Measurements from ENCODE around the gene ANKMY1. TPM values are rescaled to one million over a fixed set of nuclear protein-coding genes. Genes with fewer than 3 reads are reported as not detected.

ANKMY1 gene
- total and polyA plus RNA-seq, 4 donors, result 9.3 to 34.8 (median 14.8) TPM

GRCh38 chr2:240518981-240519380 lies 38.8 kb downstream of the ANKMY1 start:
- TF ChIP-seq, protein P1, sequence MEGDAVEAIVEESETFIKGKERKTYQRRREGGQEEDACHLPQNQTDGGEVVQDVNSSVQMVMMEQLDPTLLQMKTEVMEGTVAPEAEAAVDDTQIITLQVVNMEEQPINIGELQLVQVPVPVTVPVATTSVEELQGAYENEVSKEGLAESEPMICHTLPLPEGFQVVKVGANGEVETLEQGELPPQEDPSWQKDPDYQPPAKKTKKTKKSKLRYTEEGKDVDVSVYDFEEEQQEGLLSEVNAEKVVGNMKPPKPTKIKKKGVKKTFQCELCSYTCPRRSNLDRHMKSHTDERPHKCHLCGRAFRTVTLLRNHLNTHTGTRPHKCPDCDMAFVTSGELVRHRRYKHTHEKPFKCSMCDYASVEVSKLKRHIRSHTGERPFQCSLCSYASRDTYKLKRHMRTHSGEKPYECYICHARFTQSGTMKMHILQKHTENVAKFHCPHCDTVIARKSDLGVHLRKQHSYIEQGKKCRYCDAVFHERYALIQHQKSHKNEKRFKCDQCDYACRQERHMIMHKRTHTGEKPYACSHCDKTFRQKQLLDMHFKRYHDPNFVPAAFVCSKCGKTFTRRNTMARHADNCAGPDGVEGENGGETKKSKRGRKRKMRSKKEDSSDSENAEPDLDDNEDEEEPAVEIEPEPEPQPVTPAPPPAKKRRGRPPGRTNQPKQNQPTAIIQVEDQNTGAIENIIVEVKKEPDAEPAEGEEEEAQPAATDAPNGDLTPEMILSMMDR (IDR thresholded peaks at IDR 0.05; ENCODE audit: control extremely low read depth, extremely low read depth), result no peak
- H3K9ac ChIP-seq (ENCODE audit: insufficient read depth in 1 of 2, low read length in 2 of 2), result no peak overlapping the region
- no peak overlapping the region for H3K4me3 ChIP-seq
- no peak for DNase-seq
- H3K27me3 ChIP-seq (ENCODE audit: control insufficient read depth in 3 of 3, insufficient read depth in 3 of 3, low read length in 2 of 3), result peaks cover 0 to 11% (median 5%) of the 10 kb centered on the region in 3 donors
- peaks cover 0 to 9% (median 0%) of the 10 kb centered on the region in 4 donors for H3K36me3 ChIP-seq (ENCODE audit: control insufficient read depth in 4 of 4, insufficient read depth in 4 of 4, low read length in 4 of 4)
- ATAC-seq (ENCODE audit: insufficient read depth, low FRiP score), result no peak
- no peak overlapping the region for H3K27ac ChIP-seq (ENCODE audit: low read depth in 1 of 2, low read length in 1 of 2)
- WGBS, 2 donors, result 88 to 90% methylated on average over 5 of the region's 5 CpGs
- H3K9me3 ChIP-seq (ENCODE audit: control insufficient read depth in 4 of 4, insufficient read depth in 3 of 4, low read length in 3 of 4), result peaks cover 0 to 4% (median 0%) of the 10 kb centered on the region in 4 donors
- H3K4me1 ChIP-seq (ENCODE audit: control insufficient read depth in 5 of 5, insufficient read depth in 5 of 5, low read length in 5 of 5), result peaks cover 0 to 13% (median 3%) of the 10 kb centered on the region in 5 donors

DNA sequence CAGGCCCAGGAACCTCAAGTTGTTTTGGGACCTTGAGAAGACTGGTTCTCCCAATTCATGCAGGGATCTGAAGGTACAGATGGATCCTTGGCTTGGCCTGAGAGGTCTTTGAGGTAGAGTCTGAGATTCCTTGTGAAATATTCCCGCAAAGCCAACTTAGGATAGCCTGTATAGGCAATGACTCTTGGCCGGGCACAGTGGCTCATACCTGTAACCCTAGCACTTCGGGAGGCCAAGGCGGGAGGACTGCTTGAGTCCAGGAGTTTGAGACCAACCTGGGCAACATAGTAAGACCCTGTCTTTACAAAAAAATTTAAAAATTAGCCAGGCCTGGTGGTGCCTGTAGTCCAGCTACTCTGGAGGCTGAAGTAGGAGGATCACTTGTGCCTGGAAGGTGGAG lies 40.4 kb downstream of the ANKMY1 start:
- 98 to 99% methylated on average over 4 of the region's 4 CpGs for WGBS, 2 donors
- no peak for DNase-seq
- Histone ChIP-seq H3K27me3 (ENCODE audit: control insufficient read depth in 3 of 3, insufficient read depth in 3 of 3, low read length in 2 of 3) (peaks cover 0 to 11% (median 5%) of the 10 kb centered on the region in 3 donors), H3K36me3 (ENCODE audit: control insufficient read depth in 4 of 4, insufficient read depth in 4 of 4, low read length in 4 of 4) (no peaks in the 10 kb centered on the region), H3K4me3 (no peak overlapping the region), H3K4me1 (ENCODE audit: control insufficient read depth in 5 of 5, insufficient read depth in 5 of 5, low read length in 5 of 5) (peaks cover 0 to 13% (median 3%) of the 10 kb centered on the region in 5 donors), H3K27ac (ENCODE audit: low read depth in 1 of 2, low read length in 1 of 2) (no peak overlapping the region), H3K9ac (ENCODE audit: insufficient read depth in 1 of 2, low read length in 2 of 2) (no peak overlapping the region), H3K9me3 (ENCODE audit: control insufficient read depth in 4 of 4, insufficient read depth in 3 of 4, low read length in 3 of 4) (no peaks in the 10 kb centered on the region)
- TF ChIP-seq, protein P1 (IDR thresholded peaks at IDR 0.05; ENCODE audit: control extremely low read depth, extremely low read depth), result no peak
- no peak for ATAC-seq (ENCODE audit: insufficient read depth, low FRiP score)

- WGBS, 2 donors, result 88 to 91% methylated on average over 2 of the region's 2 CpGs
- peaks cover 0 to 3% (median 0%) of the 10 kb centered on the region in 3 donors for H3K27me3 ChIP-seq (ENCODE audit: control insufficient read depth in 3 of 3, insufficient read depth in 3 of 3, low read length in 2 of 3)
- peaks cover 0 to 6% (median 0%) of the 10 kb centered on the region in 5 donors for H3K4me1 ChIP-seq (ENCODE audit: control insufficient read depth in 5 of 5, insufficient read depth in 5 of 5, low read length in 5 of 5)
- H3K36me3 ChIP-seq (ENCODE audit: control insufficient read depth in 4 of 4, insufficient read depth in 4 of 4, low read length in 4 of 4), result peaks cover 0 to 10% (median 0%) of the 10 kb centered on the region in 4 donors
- no peak overlapping the region for H3K27ac ChIP-seq (ENCODE audit: low read depth in 1 of 2, low read length in 1 of 2)
- no peak overlapping the region for H3K4me3 ChIP-seq
- DNase-seq, result no peak
- no peaks in the 10 kb centered on the region for H3K9me3 ChIP-seq (ENCODE audit: control insufficient read depth in 4 of 4, insufficient read depth in 3 of 4, low read length in 3 of 4)
- no peak overlapping the region for H3K9ac ChIP-seq (ENCODE audit: insufficient read depth in 1 of 2, low read length in 2 of 2)
- ATAC-seq (ENCODE audit: insufficient read depth, low FRiP score), result no peak
- TF ChIP-seq, protein P1 (IDR thresholded peaks at IDR 0.05; ENCODE audit: control extremely low read depth, extremely low read depth), result no peak
Measured at GRCh38 chr2:240514631-240515030, 43.2 kb downstream of the ANKMY1 start.
